Astrocyte of the hippocampus (primary cell): ENCODE data around the gene ST6GAL1.

Experiments
- DNase-seq: peaks from one replicate; pipeline ENCODE4 v3.0.0; 2011; ENCODE audit warnings: low read depth, low spot score

The ST6GAL1 gene

DNA sequence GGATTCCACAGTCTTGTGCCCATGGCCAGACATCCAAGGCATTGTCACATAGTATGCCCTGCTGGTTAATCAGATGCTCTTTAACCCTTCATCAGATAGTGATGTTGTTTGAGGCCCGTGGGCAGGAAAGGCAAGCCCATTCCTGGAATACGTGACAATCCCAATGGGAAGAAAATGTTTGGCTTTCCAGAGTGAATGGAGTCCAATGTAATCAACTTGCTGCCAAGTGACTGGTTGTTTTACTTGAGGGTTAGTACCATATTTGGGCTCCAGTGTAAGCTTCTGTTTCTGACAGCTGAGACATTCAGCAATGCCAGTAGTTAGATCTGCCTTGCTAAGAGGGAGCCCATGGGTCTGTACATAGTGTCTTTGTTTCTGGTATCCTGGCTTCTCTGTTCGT lies 177.7 kb downstream of the ST6GAL1 start:
- peak; percentile 52 for DNase-seq

DNA sequence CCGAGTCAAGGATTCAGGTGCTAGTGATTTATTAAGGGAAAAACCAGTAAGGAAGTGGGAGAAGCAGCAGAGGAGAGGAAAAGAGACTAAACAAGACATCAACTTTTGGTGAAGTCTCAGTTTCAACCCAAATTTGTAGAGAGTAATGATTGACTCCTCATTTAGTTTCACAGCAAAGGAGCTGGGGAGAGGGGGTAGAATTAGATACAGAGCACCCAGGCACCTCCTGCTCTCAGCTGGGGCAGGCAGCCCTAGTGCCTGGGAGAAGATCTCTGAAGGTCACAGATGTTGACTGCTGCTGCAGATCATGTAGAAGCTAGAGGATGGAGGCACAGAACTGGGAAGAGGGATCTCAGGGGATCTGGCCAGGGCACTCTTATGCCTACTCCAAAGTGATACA lies 179.8 kb downstream of the ST6GAL1 start:
- no peak for DNase-seq

DNA sequence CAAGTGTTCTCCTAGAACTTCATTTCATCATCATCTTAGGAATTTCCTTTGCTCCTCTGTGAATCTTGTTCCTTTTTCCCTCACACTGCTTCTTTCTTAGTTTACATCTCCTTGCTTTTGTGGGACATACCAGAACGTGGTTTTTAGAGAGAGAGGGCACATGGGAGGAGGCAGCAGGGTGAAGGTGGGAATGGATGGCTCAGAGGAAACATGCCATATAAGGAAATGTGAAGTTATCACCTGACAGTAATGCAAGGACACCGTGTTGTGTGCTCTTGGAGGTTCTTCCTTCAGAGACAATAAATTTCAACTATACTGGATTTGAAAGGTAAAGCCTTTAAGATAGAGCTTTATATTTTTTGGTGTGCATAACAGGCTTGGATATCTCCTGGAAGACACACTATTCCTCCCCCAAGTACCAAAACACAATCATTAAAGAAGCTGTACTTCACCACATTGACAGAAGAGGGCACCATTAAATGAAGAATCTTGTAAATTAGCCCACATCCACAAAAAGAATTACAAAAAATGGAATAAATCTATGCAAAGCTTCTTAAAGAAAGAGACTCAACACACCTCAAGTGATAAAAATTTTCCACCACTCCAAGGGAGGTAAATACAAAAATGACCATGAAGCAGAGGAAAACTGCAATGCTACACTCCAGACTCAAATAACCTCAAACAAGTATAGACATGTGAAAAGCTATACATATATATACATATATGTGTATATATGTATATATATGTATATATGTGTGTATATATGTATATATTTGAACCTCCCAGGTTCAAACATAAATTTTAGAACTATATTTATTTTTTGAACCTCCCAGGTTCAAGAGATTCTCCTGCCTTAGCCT lies 182.8 kb downstream of the ST6GAL1 start:
- peak; percentile 46 for DNase-seq

DNA sequence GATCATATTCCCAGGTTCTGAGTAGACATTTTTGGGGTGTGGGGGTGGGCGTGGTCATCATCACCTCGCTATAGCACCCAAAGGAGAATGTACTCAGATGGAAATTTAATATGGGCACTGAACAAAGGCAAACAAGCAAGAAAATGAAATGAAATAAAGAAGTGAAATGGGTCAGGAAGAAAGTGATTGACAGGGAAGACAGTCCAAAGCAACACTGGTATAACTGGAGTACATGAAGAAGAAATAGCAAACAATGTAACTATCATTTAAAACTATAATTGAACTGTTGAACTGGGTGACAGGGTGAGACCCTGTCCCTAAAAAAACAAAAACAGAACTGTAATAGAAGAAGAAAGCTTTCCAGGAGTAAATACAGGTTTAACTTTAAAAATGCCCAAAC lies 184.2 kb downstream of the ST6GAL1 start:
- no peak for DNase-seq

DNA sequence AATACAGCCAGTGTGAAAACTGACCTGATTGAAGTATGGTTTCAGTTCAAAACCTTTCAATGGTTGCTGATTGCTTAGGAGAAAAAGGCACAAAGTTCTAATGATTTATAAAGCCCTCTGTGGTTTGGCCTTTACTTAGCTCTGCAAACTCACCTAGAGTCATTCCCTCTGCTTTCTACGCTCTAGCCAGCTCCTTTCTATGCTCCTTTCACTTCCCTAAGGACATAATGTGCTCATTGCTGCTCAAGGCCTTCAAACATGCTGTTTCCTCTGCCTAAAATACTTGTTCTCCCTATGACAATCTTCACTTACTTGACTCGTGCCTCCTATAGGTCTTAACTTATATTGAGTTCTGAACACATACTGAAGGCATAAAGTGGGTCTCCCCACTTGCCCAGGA lies 190.0 kb downstream of the ST6GAL1 start:
- no peak for DNase-seq

DNA sequence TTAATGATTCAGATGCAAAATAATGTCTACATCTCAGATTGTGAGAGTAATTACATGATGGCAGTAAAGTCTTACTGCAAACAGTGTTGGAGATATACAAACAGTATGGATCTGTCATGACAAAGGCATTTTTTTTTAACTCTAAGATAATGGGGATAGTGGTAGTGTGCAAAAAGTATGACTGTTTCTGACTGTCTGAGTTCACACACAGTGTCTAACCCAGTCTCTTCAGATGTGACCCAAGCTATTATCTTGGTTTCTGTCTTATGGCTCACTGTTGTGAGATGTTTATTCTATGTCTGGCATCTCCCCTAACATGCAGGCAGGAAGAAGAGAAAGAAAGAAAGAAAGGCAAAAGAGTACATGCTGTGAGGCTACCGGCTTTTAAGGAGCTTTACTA lies 191.9 kb downstream of the ST6GAL1 start:
- DNase-seq = no peak

DNA sequence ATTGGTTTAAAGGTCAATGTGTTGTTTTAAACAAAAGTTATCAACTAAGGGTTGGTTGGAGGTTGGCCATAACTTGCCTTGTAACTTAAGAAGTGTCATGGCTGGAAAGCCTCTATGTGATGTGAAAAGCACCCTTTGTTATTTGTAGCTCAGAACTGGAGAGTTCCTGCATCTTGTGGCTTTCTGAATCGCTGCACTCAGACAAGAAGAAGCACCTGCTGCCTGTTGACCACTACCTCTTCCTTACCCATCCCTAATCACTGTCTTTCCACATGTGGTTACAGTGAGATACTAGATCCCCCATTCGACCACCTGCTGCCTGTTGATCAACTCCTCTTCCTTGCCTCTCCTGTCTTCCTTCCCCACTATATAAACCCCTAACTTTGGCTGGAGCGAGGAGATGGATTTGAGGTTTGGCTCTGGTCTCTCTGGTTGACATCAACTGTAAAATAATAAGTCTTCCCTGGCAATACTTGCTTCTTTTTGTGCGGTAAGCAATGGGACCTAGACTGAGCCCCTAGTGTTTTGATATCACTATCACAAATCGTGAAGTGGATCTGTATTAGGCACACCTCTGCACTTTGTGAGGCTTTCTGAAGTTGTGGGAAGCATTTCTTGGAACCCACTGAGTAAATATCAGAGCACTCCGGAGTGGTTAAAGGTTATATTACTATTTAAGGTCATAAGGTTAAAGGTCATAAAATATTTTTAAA lies 195.1 kb downstream of the ST6GAL1 start:
- no peak for DNase-seq
